Mesothelial cell of epicardium (in vitro differentiated cells): ENCODE measurements around the gene SYNDIG1. TPM values are rescaled to one million over a fixed set of nuclear protein-coding genes. Genes with fewer than 3 reads are reported as not detected.
A peak's percentile ranks its signal among the peaks of the same experiment; 100 is the strongest.

ENCODE experiments used
- DNase-seq, 2 experiments: peaks; one replicate each; pipeline ENCODE4 v3.0.0; 2021; ENCODE audit warnings: low spot score in 2 of 2; ENCODE audit not compliant: unreplicated experiment in 2 of 2
- H3K27ac Mint-ChIP-seq: 2 replicates; pipeline ENCODE4 v1.8.0; 2021; ENCODE audit warnings: mixed read lengths
- H3K27me3 Mint-ChIP-seq: 2 replicates; pipeline ENCODE4 v1.8.0; 2021; ENCODE audit warnings: low read depth, mixed read lengths
- H3K36me3 Mint-ChIP-seq: 2 replicates; pipeline ENCODE4 v1.8.0; 2021; ENCODE audit warnings: mixed read lengths
- H3K4me1 Mint-ChIP-seq: 2 replicates; pipeline ENCODE4 v1.8.0; 2021; ENCODE audit warnings: mixed read lengths
- H3K4me3 Mint-ChIP-seq: 2 replicates; pipeline ENCODE4 v1.8.0; 2021; ENCODE audit warnings: mild to moderate bottlenecking, moderate library complexity, mixed read lengths
- H3K9me3 Mint-ChIP-seq: 2 replicates; pipeline ENCODE4 v1.8.0; 2021; ENCODE audit warnings: mixed read lengths
- total RNA-seq: library from RNA; stranded (reverse); gene quantifications from 3 replicates; pipeline ENCODE4 v1.2.1, GENCODE V29; 2021
- TF ChIP-seq, protein P1 (sequence below): fragments of 200-600 bp; sonication (generic); IDR thresholded peaks from one replicate; pipeline ENCODE4 v1.5.0; 2021; ENCODE audit warnings: antibody characterized with exemption; ENCODE audit not compliant: unreplicated experiment

The SYNDIG1 gene
- total RNA-seq, 1 donor from 2014 or later = 0.80 TPM

DNA sequence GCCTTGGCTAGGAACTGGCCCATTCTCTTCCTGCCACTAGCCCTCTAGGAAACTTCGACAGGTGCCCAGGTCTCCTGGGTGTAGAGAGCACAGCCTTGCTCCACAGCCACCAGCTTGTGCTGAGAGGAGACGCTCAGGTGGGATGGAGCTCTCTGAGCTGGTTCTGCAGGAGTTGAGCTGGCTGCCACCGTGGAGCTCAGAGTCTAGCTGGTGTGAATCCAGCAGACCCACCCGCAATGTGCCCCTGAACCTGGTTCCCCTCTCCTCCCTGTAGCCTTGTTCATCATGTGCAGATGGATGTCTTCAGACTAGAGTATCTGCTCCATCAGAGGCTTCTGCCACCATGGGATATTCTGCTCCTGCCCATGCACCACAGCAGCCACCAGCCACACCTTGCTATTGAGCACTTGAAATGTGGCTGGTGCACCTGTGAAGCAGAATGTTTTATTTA, 222.5 kb downstream of the SYNDIG1 start:
- Mint-ChIP-seq H3K36me3 (no peaks in the 10 kb centered on the region), H3K9me3 (peaks cover 13% of the 10 kb centered on the region), H3K4me3 (no peak overlapping the region), H3K27ac (no peak overlapping the region), H3K4me1 (peaks cover 9% of the 10 kb centered on the region), H3K27me3 (peaks cover 15% of the 10 kb centered on the region)
- TF ChIP-seq, protein P1, sequence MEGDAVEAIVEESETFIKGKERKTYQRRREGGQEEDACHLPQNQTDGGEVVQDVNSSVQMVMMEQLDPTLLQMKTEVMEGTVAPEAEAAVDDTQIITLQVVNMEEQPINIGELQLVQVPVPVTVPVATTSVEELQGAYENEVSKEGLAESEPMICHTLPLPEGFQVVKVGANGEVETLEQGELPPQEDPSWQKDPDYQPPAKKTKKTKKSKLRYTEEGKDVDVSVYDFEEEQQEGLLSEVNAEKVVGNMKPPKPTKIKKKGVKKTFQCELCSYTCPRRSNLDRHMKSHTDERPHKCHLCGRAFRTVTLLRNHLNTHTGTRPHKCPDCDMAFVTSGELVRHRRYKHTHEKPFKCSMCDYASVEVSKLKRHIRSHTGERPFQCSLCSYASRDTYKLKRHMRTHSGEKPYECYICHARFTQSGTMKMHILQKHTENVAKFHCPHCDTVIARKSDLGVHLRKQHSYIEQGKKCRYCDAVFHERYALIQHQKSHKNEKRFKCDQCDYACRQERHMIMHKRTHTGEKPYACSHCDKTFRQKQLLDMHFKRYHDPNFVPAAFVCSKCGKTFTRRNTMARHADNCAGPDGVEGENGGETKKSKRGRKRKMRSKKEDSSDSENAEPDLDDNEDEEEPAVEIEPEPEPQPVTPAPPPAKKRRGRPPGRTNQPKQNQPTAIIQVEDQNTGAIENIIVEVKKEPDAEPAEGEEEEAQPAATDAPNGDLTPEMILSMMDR = no peak
- DNase-seq = no peak

DNA sequence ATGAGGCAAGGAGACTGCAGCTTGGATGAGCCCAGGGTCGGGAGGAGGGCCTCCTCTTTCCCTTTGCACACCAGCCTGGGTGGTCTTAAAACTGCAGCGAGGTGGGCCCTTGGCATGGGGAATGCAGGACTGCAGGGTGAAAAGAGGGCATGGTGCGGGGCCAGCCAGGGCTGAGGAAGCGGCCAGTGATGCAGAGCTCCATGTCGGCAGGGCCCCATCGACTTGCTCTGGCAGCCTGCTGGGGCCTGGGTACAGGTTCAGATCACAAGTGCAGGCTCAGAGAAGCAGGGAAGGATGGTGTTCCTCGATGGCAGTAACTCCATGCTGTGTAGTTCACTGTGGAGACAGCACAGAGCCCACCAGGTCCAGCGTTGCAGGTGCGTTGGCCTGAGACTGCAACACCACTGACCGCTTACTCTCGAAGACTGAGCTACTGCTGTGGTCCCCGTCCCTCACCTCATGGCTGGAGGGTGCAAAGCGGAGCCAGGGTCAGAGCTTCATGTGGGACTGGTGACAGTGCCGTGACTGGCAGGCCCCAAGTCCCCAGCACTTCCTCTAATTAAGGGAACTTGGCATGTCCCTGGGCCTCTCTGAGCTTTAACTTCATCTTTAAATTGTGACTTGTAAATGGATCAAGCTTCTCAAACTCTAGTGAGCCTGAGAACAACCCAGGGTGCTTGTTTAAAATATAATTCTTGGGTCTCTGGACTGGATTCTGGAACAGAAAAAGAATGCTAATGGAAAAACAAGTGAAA, 223.2 kb downstream of the SYNDIG1 start:
- TF ChIP-seq, protein P1 = no peak
- DNase-seq = peak in 1 of 2 experiments; percentile 25
- H3K27ac Mint-ChIP-seq = no peak overlapping the region
- H3K9me3 Mint-ChIP-seq = peaks cover 7% of the 10 kb centered on the region
- H3K4me3 Mint-ChIP-seq = no peak overlapping the region
- peaks cover 9% of the 10 kb centered on the region for H3K4me1 Mint-ChIP-seq
- peaks cover 16% of the 10 kb centered on the region for H3K27me3 Mint-ChIP-seq
- no peaks in the 10 kb centered on the region for H3K36me3 Mint-ChIP-seq

DNA sequence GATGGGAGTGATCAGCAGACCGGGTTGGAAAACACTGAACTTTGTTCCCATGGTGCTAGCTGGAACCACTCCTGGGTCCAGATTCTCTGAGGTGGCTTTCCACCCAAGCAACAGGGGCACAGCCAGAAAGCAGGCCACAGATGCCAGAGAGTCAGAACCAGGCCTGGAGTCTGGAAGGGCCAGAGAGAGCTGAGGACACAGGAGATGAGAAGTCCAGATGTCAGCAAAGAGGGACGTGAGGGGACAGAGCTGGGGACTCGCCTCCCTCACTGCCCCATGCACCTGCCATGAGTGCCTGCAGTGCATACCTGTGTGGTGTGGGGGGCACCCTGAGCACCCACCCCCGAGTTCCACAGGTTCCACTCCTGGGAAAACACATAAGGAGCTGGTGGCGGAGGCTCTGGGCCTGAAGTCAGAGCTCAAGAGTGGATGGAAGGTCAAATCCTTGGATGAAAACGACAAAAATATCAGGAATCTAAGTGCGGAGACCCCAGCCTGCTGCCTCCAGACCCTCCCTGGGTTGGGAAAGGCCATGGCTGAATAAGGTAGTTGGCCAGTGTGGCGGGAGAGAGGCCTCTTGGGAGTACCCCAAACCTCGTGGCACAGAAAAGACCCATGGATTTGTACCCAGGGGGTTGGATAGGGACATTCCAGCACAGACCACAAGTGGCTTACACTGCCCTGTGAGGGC, 224.2 kb downstream of the SYNDIG1 start:
- peaks cover 9% of the 10 kb centered on the region for H3K4me1 Mint-ChIP-seq
- peaks cover 2% of the 10 kb centered on the region for H3K9me3 Mint-ChIP-seq
- no peak overlapping the region for H3K4me3 Mint-ChIP-seq
- peaks cover 21% of the 10 kb centered on the region for H3K27me3 Mint-ChIP-seq
- no peak overlapping the region for H3K27ac Mint-ChIP-seq
- no peaks in the 10 kb centered on the region for H3K36me3 Mint-ChIP-seq
- TF ChIP-seq, protein P1 = no peak
- peak in 1 of 2 experiments; percentile 27 for DNase-seq

DNA sequence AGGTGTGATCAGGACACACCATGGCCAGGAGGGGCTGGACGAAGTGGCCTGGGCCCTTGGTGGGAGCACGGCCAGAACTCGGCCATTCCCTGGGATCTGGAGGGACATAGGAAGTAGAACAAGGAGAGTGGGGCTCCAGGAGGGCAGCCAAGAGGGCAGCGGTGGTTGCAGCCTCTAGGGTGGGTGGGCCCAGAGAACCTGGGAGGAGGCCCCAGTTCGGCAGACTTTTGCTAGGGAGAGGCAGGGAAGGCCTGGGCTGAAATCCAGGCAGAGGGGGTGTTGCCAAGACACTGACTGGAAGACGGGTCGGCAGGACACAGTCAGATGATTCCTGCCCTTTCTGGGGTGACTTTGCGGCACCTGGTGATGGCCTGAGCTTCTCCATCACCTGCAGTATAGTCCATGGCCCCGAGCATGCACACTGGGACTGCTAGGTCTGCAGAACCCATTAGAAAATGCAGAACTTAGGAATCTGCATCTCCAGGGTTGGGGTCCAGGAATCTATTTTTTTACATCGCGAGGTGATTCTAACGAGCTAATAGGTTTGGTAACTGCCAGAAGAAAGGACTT, 224.8 kb downstream of the SYNDIG1 start:
- Mint-ChIP-seq H3K27ac (no peak overlapping the region), H3K36me3 (no peaks in the 10 kb centered on the region), H3K27me3 (peaks cover 19% of the 10 kb centered on the region), H3K4me3 (no peak overlapping the region), H3K9me3 (peaks cover 2% of the 10 kb centered on the region), H3K4me1 (peaks cover 9% of the 10 kb centered on the region)
- DNase-seq = peak in 1 of 2 experiments; percentile 20
- TF ChIP-seq, protein P1 = no peak

DNA sequence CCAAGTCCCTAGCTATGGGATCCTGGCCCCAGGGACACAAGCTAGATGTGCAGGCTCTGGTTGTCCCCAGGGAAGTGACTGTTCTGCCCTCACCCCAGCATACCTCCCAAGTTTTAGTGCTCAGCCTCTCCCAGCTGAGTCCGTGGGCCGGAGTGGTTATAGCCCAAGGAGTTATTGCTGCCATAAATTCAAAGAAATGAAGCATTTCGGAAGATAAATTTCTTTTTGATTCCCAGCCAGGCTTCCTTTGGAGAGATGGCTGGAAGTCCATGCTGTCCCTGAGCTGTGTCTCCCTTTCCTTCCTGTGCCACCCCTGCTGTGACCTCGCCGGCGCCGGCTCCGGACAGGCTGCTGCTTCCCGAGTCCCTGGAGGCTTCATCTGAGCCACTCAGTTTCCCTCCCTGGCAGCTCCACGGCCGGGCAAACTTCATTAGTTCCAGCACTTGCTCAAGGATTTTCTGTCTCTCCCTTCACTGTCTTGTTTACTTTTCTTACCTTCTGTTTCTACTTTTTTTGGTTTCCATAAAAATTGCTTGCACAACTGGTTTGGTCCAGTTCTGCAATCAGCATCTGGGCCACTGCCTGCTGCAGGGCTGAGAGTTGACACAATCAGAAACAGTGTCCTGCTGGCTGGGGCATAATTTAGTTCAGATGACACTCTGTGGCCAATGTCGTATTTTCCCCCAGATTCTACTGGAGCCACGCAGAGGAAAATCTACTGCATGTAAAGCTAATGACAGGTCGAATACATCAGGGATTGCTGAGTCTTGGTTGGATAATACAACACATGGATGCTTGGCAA, 225.5 kb downstream of the SYNDIG1 start:
- Mint-ChIP-seq H3K9me3 (no peaks in the 10 kb centered on the region), H3K4me3 (no peak overlapping the region), H3K36me3 (no peaks in the 10 kb centered on the region), H3K27ac (no peak overlapping the region), H3K27me3 (peaks cover 14% of the 10 kb centered on the region), H3K4me1 (peaks cover 9% of the 10 kb centered on the region)
- peak in 1 of 2 experiments; percentile 36 for DNase-seq
- TF ChIP-seq, protein P1 = no peak
